CD4-positive, CD25-positive, alpha-beta regulatory T cell (primary cell): ENCODE data around the gene ALAD. TPM values are rescaled to one million over a fixed set of nuclear protein-coding genes. Genes with fewer than 3 reads are reported as not detected.
"Not testable (repeated sequence)": the region's sequence is repeated elsewhere in the genome, so short reads cannot be mapped to it uniquely, and the experiment has no call there.

ENCODE experiments used
- ATAC-seq, 2 donors: fragments of 150-1000 bp; cut with Tn5 transposase; one replicate each; pipeline ENCODE4 v1.10.0; 2021; ENCODE audit warnings: low read depth in 2 of 2, moderate number of reproducible peaks in 2 of 2, moderate library complexity in 1 of 2
- DNase-seq, 3 donors: peaks; one replicate each; pipeline versions ENCODE4 v3.0.0 to v3.0.0-alpha.2; 2012 to 2022; ENCODE audit warnings: mixed read lengths in 1 of 3
- H3K27ac ChIP-seq: one replicate; pipeline ENCODE4 v1.7.0; 2013; ENCODE audit warnings: mild to moderate bottlenecking, low read length; ENCODE audit not compliant: insufficient read depth, poor library complexity, severe bottlenecking
- H3K27me3 ChIP-seq: one replicate; pipeline ENCODE4 v1.7.0; 2013; ENCODE audit warnings: low read length; ENCODE audit not compliant: control insufficient read depth, insufficient read depth
- H3K36me3 ChIP-seq: one replicate; pipeline ENCODE4 v1.7.0; 2013; ENCODE audit warnings: mild to moderate bottlenecking, low read length, moderate library complexity; ENCODE audit not compliant: control insufficient read depth, insufficient read depth
- H3K4me1 ChIP-seq: 2 replicates; pipeline ENCODE4 v1.7.0; 2013; ENCODE audit warnings: mild to moderate bottlenecking, low read length; ENCODE audit not compliant: insufficient read depth, control insufficient read depth, poor library complexity, severe bottlenecking
- H3K4me3 ChIP-seq: one replicate; pipeline ENCODE4 v1.7.0; 2013; ENCODE audit warnings: low read depth, mild to moderate bottlenecking, low read length, moderate library complexity
- H3K9me3 ChIP-seq, 2 experiments: 1 replicate in 1 of 2; 2 replicates in 1 of 2; pipeline ENCODE4 v1.7.0; 2013; ENCODE audit warnings: low read length in 2 of 2, mild to moderate bottlenecking in 1 of 2, moderate library complexity in 1 of 2; ENCODE audit not compliant: control insufficient read depth in 2 of 2
- H3K27ac Mint-ChIP-seq, 3 donors: one replicate each; pipeline ENCODE4 v1.8.0; 2020 to 2022; ENCODE audit warnings: mild to moderate bottlenecking in 3 of 3, mixed read lengths in 3 of 3, moderate library complexity in 2 of 3
- H3K27me3 Mint-ChIP-seq: one replicate; pipeline ENCODE4 v1.8.0; 2022; ENCODE audit warnings: mild to moderate bottlenecking, mixed read lengths
- H3K36me3 Mint-ChIP-seq: one replicate; pipeline ENCODE4 v1.8.0; 2020; ENCODE audit warnings: mixed read lengths
- H3K4me1 Mint-ChIP-seq, 4 donors: one replicate each; pipeline ENCODE4 v1.8.0; 2020 to 2022; ENCODE audit warnings: mixed read lengths in 4 of 4, mild to moderate bottlenecking in 1 of 4
- H3K4me3 Mint-ChIP-seq, 4 donors: one replicate each; pipeline ENCODE4 v1.8.0; 2020 to 2022; ENCODE audit warnings: mild to moderate bottlenecking in 4 of 4, mixed read lengths in 4 of 4, moderate library complexity in 3 of 4
- H3K9me3 Mint-ChIP-seq, 7 donors: one replicate each; pipeline ENCODE4 v1.8.0; 2020 to 2022; ENCODE audit warnings: mixed read lengths in 7 of 7, mild to moderate bottlenecking in 3 of 7, moderate library complexity in 2 of 7
- polyA plus RNA-seq, 4 donors: library from polyadenylated mRNA; unstranded; fragments of 300-500 nt; fragmentation: Illumina TruSeq; gene quantifications; one replicate each; pipeline ENCODE4 v1.2.3, GENCODE V29; 2021
- total RNA-seq: library from RNA; stranded (reverse); gene quantifications from one replicate; pipeline ENCODE4 v1.2.3, GENCODE V29; 2022

ALAD gene
- 27.8 TPM for total RNA-seq
- polyA plus RNA-seq = 10 to 100 TPM; 20.3 to 22.4 (median 21.8) TPM

- H3K27ac ChIP-seq = peak within 1 kb of the TSS; percentile 71
- DNase-seq (peak; percentile 99), ATAC-seq (peak; percentile 99 to 100)
- peaks cover 7% of the 10 kb centered on the region for H3K36me3 Mint-ChIP-seq
- peaks cover 25% of the 10 kb centered on the region for H3K4me1 ChIP-seq
- H3K4me3 Mint-ChIP-seq = peak within 1 kb of the TSS; percentile 94 to 99 (median 98)
- H3K9me3 Mint-ChIP-seq = no peaks in the 10 kb centered on the region
- peak within 1 kb of the TSS; percentile 76 for H3K4me3 ChIP-seq
- peak within 1 kb of the TSS; percentile 83 to 92 (median 88) for H3K27ac Mint-ChIP-seq
- H3K36me3 ChIP-seq = no peaks in the 10 kb centered on the region
- H3K9me3 ChIP-seq = no peaks in the 10 kb centered on the region
- H3K27me3 ChIP-seq = no peaks in the 10 kb centered on the region
- peaks cover 6 to 47% (median 27%) of the 10 kb centered on the region in 4 donors for H3K4me1 Mint-ChIP-seq
- H3K27me3 Mint-ChIP-seq = no peaks in the 10 kb centered on the region
Observed at GRCh38 chr9:113401027-113401792, at the start of gene ALAD. Gene ALAD (minus strand): TSS chr9:113401284. CDS start chr9:113393559, 7,725 bp downstream.

DNA sequence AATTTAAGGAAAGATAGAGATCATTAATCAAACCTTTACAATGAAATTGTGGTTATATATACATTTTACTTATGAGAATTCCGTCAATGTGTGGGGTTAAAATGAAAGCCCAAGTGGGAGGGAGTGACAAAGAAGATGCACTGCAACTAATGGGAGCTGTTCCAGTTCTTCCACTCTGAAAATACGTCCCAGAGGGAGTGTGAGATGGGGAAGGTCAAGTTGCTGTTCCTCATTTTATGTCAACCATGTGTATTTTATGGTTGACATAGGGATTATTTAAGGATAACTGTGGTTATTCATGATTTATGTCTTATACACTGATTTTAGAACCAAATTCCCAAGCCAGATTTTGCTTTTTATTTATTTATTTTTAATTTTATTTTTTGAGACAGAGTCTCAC lies 48.3 kb upstream of the ALAD start:
- no peaks in the 10 kb centered on the region for H3K36me3 Mint-ChIP-seq
- no peak overlapping the region for H3K4me3 Mint-ChIP-seq
- Histone ChIP-seq H3K4me3 (no peak overlapping the region), H3K36me3 (no peaks in the 10 kb centered on the region), H3K27me3 (no peaks in the 10 kb centered on the region), H3K9me3 (no peaks in the 10 kb centered on the region), H3K4me1 (no peaks in the 10 kb centered on the region), H3K27ac (no peak overlapping the region)
- no peaks in the 10 kb centered on the region for H3K4me1 Mint-ChIP-seq
- H3K9me3 Mint-ChIP-seq = no peaks in the 10 kb centered on the region
- ATAC-seq = no peak
- no peak overlapping the region for H3K27ac Mint-ChIP-seq
- DNase-seq = no peak
- H3K27me3 Mint-ChIP-seq = no peaks in the 10 kb centered on the region

DNA sequence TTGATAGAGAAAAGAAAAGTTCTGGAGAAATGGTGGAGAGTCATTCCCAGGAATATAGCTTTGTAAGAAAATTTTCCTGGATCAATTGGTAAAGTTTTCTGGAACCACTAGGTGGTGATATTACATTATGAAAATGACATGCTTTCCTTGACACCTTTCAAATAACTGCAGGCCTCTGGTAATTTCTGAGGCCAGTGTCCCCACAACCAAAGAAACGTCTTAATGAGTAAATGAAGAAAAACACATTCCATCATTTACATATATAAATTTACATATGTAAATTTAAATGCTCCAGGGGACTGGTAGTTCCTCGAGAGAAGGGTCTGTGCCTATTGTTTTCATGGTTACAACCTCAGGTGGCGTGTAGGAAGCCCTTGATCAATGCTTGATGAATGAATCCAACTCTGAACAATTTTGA lies 45.2 kb upstream of the ALAD start:
- H3K36me3 Mint-ChIP-seq = no peaks in the 10 kb centered on the region
- no peak overlapping the region for H3K4me3 ChIP-seq
- H3K27me3 ChIP-seq = no peaks in the 10 kb centered on the region
- H3K36me3 ChIP-seq = no peaks in the 10 kb centered on the region
- H3K4me1 Mint-ChIP-seq = no peaks in the 10 kb centered on the region
- H3K27ac ChIP-seq = no peak overlapping the region
- H3K27me3 Mint-ChIP-seq = no peaks in the 10 kb centered on the region
- DNase-seq (peak in 2 of 3 donors; percentile 49 to 51), ATAC-seq (no peak)
- no peak overlapping the region for H3K4me3 Mint-ChIP-seq
- no peaks in the 10 kb centered on the region for H3K4me1 ChIP-seq
- H3K27ac Mint-ChIP-seq = no peak overlapping the region
- H3K9me3 ChIP-seq = no peaks in the 10 kb centered on the region
- H3K9me3 Mint-ChIP-seq = no peaks in the 10 kb centered on the region

DNA sequence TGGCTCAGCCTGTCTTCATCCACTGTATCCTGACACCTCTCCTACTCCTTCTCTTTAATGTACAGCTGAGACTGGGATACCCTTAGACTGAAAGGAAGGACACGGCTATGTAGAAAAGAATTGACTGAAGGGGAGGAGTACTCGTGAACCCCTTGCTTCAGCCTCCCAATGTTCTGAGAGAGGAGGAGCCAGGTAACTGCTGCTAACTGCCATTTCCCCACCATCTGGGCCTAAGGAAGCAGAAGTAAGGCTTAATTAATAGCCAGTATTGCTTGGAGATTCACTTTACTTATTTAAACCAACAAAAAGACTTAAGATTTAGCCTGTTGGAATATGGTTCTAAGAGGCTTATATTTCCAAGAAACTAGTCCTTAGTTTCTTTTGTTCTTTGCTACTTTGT lies 43.7 kb upstream of the ALAD start:
- no peaks in the 10 kb centered on the region for H3K27me3 Mint-ChIP-seq
- no peak overlapping the region for H3K27ac ChIP-seq
- no peak for ATAC-seq
- no peaks in the 10 kb centered on the region for H3K27me3 ChIP-seq
- no peak for DNase-seq
- no peaks in the 10 kb centered on the region for H3K36me3 Mint-ChIP-seq
- H3K4me3 ChIP-seq = no peak overlapping the region
- H3K4me3 Mint-ChIP-seq = no peak overlapping the region
- no peaks in the 10 kb centered on the region for H3K36me3 ChIP-seq
- H3K4me1 ChIP-seq = no peaks in the 10 kb centered on the region
- no peaks in the 10 kb centered on the region for H3K4me1 Mint-ChIP-seq
- no peaks in the 10 kb centered on the region for H3K9me3 ChIP-seq
- no peak overlapping the region for H3K27ac Mint-ChIP-seq
- H3K9me3 Mint-ChIP-seq = no peaks in the 10 kb centered on the region

- H3K27ac Mint-ChIP-seq, H3K36me3 ChIP-seq, H3K9me3 ChIP-seq, H3K4me3 ChIP-seq, H3K4me1 Mint-ChIP-seq, H3K36me3 Mint-ChIP-seq, H3K9me3 Mint-ChIP-seq, H3K27ac ChIP-seq, H3K27me3 ChIP-seq, ATAC-seq, DNase-seq, H3K4me1 ChIP-seq, H3K4me3 Mint-ChIP-seq: not testable (repeated sequence)
- H3K27me3 Mint-ChIP-seq = peaks cover 20% of the 10 kb centered on the region
Observed at GRCh38 chr9:113437716-113438115, 36.6 kb upstream of the ALAD start.

DNA sequence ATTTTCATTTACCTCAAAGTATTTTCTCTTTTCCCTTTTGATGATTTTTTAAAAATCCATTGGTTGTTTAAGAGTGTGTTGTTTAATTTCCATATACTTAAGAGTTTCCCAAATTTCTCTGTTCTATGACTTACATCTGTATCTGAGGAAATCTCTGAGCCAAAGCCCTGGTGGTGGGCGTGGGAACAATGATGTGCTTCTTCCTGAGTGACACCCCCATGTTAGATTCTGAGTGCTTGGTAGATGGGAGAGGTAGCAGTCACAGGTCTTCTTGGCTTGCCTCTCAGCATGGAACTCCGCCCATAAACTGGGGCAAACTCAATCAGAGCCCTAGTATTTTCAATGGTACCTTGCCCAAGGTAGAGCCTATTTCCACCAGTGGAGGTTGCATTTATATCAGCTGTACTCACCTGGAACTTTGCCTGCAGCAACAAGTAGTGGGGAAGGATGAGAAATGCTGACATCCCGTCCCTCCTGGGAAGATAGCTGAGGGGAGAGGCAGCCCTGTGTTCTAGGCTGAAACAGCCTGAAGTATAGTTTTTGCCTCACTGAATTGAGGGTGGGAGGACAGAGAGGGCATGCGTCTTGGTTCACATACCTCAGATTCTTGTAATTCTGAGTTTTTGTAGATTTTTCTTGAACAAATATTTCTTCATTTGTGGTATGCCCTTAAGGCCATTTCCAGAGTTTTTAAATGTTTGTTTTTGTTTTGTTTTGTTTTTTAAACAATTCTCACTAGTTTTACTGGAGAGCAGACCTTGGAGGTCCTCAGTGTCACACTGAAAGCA lies 35.8 kb upstream of the ALAD start:
- ATAC-seq (no peak), DNase-seq (no peak)
- no peak overlapping the region for H3K4me3 Mint-ChIP-seq
- no peak overlapping the region for H3K27ac Mint-ChIP-seq
- H3K4me1 Mint-ChIP-seq = no peaks in the 10 kb centered on the region
- H3K4me3 ChIP-seq = no peak overlapping the region
- peaks cover 0 to 2% (median 0%) of the 10 kb centered on the region in 7 donors for H3K9me3 Mint-ChIP-seq
- H3K36me3 Mint-ChIP-seq = no peaks in the 10 kb centered on the region
- H3K27ac ChIP-seq = no peak overlapping the region
- H3K4me1 ChIP-seq = no peaks in the 10 kb centered on the region
- no peaks in the 10 kb centered on the region for H3K9me3 ChIP-seq
- no peaks in the 10 kb centered on the region for H3K36me3 ChIP-seq
- no peaks in the 10 kb centered on the region for H3K27me3 ChIP-seq
- H3K27me3 Mint-ChIP-seq = peaks cover 27% of the 10 kb centered on the region

- H3K27ac Mint-ChIP-seq = no peak overlapping the region
Observed at GRCh38 chr9:113431191-113431590, 30.1 kb upstream of the ALAD start.

More at GRCh38 chr9:113431191-113431590, 30.1 kb upstream of the ALAD start:
- no peaks in the 10 kb centered on the region for H3K36me3 ChIP-seq
- ATAC-seq (no peak), DNase-seq (no peak)
- H3K27me3 Mint-ChIP-seq = peaks cover 19% of the 10 kb centered on the region
- H3K4me1 ChIP-seq = no peaks in the 10 kb centered on the region
- no peak overlapping the region for H3K27ac ChIP-seq
- H3K9me3 ChIP-seq = no peaks in the 10 kb centered on the region
- no peak overlapping the region for H3K4me3 ChIP-seq
- H3K4me3 Mint-ChIP-seq = no peak overlapping the region
- peaks cover 0 to 1% (median 0%) of the 10 kb centered on the region in 7 donors for H3K9me3 Mint-ChIP-seq
- no peaks in the 10 kb centered on the region for H3K27me3 ChIP-seq
- H3K4me1 Mint-ChIP-seq = no peaks in the 10 kb centered on the region
- H3K36me3 Mint-ChIP-seq = no peaks in the 10 kb centered on the region
